ENCODE results near the gene DNAH9.

The DNAH9 gene, protein sequence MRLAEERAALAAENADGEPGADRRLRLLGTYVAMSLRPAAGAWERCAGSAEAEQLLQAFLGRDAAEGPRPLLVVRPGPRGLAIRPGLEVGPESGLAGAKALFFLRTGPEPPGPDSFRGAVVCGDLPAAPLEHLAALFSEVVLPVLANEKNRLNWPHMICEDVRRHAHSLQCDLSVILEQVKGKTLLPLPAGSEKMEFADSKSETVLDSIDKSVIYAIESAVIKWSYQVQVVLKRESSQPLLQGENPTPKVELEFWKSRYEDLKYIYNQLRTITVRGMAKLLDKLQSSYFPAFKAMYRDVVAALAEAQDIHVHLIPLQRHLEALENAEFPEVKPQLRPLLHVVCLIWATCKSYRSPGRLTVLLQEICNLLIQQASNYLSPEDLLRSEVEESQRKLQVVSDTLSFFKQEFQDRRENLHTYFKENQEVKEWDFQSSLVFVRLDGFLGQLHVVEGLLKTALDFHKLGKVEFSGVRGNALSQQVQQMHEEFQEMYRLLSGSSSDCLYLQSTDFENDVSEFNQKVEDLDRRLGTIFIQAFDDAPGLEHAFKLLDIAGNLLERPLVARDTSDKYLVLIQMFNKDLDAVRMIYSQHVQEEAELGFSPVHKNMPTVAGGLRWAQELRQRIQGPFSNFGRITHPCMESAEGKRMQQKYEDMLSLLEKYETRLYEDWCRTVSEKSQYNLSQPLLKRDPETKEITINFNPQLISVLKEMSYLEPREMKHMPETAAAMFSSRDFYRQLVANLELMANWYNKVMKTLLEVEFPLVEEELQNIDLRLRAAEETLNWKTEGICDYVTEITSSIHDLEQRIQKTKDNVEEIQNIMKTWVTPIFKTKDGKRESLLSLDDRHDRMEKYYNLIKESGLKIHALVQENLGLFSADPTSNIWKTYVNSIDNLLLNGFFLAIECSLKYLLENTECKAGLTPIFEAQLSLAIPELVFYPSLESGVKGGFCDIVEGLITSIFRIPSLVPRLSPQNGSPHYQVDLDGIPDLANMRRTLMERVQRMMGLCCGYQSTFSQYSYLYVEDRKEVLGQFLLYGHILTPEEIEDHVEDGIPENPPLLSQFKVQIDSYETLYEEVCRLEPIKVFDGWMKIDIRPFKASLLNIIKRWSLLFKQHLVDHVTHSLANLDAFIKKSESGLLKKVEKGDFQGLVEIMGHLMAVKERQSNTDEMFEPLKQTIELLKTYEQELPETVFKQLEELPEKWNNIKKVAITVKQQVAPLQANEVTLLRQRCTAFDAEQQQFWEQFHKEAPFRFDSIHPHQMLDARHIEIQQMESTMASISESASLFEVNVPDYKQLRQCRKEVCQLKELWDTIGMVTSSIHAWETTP (N-terminal part only)

DNA sequence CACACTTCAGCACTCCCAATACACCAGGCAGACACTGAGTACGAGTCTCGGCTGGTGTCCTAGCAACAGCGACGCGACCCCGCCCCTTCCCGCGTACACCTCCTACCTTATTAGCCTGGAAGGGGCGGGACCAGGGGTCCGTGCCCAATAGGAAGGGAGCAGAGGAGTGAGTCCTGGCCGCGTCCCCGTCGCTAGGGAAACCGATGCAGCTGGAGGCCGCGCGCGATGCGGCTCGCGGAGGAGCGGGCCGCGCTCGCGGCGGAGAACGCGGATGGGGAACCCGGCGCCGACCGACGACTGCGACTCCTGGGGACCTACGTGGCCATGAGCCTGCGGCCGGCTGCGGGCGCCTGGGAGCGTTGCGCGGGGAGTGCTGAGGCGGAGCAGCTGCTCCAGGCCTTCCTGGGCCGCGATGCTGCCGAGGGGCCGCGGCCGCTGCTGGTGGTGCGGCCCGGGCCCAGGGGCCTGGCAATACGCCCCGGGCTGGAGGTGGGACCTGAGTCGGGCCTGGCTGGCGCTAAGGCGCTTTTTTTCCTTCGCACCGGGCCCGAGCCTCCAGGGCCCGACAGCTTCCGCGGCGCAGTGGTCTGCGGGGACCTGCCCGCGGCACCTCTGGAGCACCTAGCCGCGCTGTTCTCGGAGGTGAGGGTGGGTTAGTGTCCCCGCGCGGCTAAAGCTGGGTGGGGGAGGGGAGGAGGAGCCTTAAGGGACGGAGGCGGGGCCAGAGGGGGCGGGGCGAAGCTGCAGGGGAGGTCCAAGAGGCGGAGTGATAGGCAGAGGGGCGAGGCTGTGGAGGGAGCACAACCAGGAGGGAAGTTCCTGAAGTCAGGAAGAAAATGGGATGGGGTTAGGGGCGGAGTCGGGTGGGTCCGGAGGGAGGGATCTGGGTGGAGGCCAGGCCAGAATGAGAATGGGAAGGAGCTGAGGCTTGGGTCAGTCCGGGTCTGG is at the start of gene DNAH9:
Gene DNAH9 (plus strand): TSS at position 197 of the 948 bp plus-strand sequence. CDS start 29 bp downstream, at position 226.
- FAIRE-seq (no peak), DNase-seq (ENCODE audit: insufficient read length, low spot score) (no peak)
- no peak for TF ChIP-seq POLR2A (IDR thresholded peaks at IDR 0.05; ENCODE audit: low read depth, low read length)

DNA sequence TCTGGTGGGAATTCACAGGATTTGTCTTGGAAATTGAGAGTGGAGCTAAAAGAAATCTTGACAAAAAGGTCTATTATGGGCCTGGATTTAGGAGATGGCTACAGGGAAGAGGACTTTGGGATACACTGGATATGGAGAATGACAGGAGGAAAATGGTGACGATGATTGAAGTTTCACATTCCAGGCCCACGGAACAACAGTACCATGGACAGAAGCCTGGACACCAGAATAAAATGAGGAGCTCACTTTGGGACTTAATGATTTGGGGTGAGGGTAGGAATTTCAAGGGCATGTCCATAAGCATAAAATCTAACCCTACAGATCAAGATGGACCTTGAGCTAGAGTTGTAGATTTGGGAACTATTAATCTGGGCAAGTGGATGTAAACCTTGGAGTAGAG is 47.8 kb upstream of the DNAH9 start:
- no peak for FAIRE-seq
- TF ChIP-seq POLR2A (IDR thresholded peaks at IDR 0.05; ENCODE audit: low read depth, low read length), result no peak
- DNase-seq (ENCODE audit: insufficient read length, low spot score), result no peak

DNA sequence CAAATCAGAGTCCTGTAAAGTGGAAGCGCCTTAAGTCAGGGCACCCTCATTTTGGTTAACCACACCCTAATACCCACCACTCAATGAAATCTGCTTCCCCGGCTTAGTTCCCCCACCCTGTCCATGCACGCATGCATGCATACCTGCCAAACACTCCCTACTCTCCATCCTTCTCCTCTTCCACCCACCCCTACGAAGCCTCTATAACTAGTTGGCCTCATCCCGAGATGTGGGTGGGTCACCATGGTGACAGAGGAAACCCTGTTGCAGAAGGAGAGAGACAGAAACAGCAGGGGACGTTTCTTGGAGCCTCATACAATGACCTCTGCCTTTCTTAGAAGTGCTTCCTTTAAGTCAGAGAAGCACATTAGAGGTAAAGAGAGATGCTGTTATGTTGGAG is 46.8 kb upstream of the DNAH9 start:
- DNase-seq (ENCODE audit: insufficient read length, low spot score) (no peak), FAIRE-seq (no peak)
- TF ChIP-seq POLR2A (IDR thresholded peaks at IDR 0.05; ENCODE audit: low read depth, low read length), result no peak

DNA sequence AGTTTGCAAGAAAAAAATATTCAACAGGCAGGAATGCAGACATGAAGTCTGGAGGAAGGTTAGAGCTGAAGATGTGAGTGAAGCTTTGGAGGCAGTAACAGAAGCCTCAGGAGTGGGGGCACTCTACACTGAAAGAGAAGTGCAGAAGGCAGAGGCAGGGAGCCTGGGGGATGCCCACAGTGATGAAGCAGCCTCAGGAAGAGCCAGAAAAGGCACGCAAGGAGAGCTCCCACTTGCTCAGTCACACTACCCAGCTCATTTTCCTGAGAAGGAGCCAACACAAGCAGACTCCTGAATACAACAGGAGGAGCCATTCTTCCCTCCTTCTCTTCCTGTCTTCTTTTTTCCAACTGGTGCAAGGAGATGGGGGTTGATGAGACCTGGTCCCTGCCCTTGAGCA is 45.1 kb upstream of the DNAH9 start:
- FAIRE-seq, result no peak
- TF ChIP-seq POLR2A (IDR thresholded peaks at IDR 0.05; ENCODE audit: low read depth, low read length), result no peak

DNA sequence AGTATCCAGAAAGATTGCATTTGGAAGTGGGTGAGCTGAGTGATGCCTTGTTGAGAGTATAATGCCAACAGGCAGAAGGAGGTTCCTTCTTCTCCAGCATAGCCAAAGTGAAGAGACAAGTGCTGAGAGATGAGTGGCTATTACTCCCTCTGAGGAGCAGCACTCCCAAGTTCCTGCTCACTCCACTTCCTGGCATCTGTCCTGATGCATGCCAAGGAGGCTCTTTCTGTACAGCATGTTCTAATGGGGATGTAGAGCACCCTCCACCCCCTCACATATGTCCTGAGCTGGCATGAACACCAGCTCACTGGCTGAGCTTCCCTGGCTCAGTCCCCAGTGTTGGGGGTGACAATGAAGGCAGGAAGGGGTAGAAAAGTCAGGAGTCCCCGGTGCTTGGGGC is 44.2 kb upstream of the DNAH9 start:
- no peak for FAIRE-seq
- no peak for DNase-seq (ENCODE audit: insufficient read length, low spot score)
- no peak for TF ChIP-seq POLR2A (IDR thresholded peaks at IDR 0.05; ENCODE audit: low read depth, low read length)

More for the DNA sequence above, 45.1 kb upstream of the DNAH9 start:
- no peak for DNase-seq (ENCODE audit: insufficient read length, low spot score)

DNA sequence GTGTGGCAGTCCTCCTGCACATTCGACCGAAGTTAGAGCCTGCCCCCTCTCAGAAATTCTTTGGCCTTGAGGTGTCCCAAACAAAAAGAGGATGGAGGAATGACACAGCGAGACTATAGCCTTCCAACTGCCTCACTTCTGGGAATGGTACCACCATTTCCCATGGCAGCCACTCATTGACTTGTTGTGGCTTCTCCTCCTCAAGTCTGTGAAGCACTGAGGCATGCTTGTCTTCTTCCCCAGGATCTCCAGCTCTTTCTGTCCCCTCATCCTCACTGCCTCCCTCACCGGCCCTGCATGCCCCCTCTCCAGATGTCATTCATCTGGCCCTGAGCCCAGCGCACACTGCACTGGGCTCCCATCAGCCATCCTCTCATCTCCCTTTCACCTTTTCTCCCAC is 43.7 kb upstream of the DNAH9 start:
- FAIRE-seq (no peak), DNase-seq (ENCODE audit: insufficient read length, low spot score) (no peak)
- TF ChIP-seq POLR2A (IDR thresholded peaks at IDR 0.05; ENCODE audit: low read depth, low read length), result no peak

DNA sequence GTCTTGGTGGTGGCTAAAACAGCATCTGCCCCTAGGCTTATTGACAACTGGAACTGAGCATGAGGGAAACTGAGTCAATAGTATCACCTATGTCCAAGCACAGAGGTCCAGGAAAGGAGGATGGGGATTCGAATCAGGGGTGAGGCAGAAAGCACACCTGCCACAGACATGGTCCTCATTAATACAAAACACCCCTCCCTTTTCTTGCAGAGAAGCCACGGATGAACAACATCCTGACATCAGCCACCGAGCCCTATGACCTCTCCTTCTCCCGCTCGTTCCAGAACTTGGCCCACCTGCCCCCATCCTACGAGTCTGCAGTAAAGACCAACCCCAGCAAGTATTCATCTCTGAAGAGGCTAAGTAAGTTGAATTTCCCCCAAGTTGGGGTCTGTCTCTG is 42.7 kb upstream of the DNAH9 start:
- DNase-seq (ENCODE audit: insufficient read length, low spot score), result no peak
- no peak for TF ChIP-seq POLR2A (IDR thresholded peaks at IDR 0.05; ENCODE audit: low read depth, low read length)
- FAIRE-seq, result no peak

DNA sequence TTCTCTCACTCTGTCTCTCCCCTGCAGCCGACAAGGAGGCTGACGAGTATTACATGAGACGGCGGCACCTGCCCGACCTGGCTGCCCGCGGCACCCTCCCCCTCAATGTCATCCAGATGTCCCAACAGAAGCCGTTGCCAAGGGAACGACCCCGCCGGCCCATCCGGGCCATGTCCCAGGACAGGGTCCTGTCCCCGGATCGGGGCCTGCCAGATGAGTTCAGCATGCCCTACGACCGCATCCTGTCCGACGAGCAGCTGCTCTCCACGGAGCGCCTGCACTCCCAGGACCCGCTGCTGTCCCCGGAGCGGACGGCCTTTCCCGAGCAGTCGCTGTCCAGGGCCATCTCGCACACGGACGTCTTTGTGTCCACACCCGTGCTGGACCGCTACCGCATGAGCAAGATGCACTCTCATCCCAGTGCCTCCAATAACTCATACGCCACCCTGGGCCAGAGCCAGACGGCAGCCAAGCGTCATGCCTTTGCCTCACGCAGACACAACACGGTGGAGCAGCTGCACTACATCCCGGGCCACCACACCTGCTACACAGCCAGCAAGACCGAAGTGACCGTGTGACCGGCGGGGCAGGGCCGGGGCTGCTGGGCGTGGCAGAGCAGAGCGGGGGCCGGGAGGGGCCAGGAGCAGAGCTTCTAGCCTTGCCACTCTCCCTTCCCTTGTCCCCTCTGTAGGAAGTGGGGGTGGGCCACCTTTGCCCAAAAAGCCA is 40.4 kb upstream of the DNAH9 start:
- FAIRE-seq (no peak), DNase-seq (ENCODE audit: insufficient read length, low spot score) (no peak)
- no peak for TF ChIP-seq POLR2A (IDR thresholded peaks at IDR 0.05; ENCODE audit: low read depth, low read length)

DNA sequence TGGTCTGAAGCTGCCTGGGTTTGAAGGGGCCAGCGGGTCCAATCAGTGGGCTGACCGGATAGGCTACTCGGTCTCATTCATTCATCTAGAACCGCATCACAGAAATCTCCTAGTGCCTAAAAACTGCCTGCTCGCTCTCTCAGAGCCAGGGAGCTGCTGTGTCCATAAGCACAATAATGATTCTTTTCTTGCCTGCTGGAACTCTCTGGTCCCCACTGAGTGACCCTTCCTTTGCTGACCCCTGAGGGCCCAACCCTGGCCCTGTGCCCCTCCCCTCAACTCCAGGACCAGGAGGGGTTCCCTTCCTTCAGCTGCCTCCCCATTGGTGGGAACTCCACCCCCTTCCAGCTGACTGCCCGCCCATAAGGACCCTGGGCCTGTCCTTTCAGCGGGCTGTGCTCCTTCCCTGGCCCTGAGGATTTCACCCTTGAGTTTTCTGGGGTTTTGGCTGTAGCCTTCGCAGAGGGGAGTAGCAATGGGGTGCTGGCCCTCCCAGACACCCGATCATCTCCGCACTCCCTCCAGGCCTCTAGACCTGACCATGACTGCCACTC is 39.5 kb upstream of the DNAH9 start:
- no peak for FAIRE-seq
- TF ChIP-seq POLR2A (IDR thresholded peaks at IDR 0.05; ENCODE audit: low read depth, low read length), result no peak
- DNase-seq (ENCODE audit: insufficient read length, low spot score), result no peak

DNA sequence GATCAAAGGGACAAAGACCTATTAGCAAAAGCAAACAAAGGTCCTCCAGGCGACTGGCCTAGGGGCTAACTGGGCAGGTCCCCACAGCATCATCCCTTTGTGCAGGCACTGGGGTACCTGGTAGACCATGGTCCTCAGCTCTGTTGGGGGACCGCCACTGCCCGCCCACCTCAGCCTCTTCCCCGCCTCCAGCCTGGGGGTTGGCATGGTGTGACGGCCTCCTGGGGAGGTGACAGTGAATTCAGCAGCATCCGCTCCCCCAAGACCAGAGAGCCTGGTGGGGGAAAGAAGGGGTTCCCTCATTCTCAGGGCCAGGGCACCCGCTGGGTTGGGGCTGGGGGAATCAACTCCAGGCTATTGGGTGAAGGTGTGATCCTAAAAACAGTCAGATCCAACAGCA is 38.7 kb upstream of the DNAH9 start:
- no peak for TF ChIP-seq POLR2A (IDR thresholded peaks at IDR 0.05; ENCODE audit: low read depth, low read length)
- FAIRE-seq (no peak), DNase-seq (ENCODE audit: insufficient read length, low spot score) (no peak)

DNA sequence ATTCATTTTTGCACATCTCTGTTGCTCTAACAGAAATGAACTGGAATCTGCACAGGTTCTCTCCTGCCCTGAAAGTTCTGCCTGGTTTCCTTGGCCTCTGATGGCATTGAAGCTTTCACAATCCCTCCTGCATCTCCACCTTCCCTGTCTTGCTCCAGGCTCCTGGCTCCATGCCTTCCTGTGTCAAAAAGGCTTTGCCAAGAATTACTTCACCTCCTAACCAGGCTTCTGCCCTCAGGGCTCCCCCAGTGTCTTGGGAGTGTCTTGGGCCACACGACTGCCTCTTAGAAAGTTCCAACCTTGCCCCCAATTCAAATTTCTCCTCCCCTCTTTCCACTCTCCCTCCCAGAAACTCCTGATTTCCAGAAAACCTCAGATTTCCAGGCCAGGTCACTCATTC is 37.0 kb upstream of the DNAH9 start:
- DNase-seq (ENCODE audit: insufficient read length, low spot score) (no peak), FAIRE-seq (no peak)
- no peak for TF ChIP-seq POLR2A (IDR thresholded peaks at IDR 0.05; ENCODE audit: low read depth, low read length)

DNA sequence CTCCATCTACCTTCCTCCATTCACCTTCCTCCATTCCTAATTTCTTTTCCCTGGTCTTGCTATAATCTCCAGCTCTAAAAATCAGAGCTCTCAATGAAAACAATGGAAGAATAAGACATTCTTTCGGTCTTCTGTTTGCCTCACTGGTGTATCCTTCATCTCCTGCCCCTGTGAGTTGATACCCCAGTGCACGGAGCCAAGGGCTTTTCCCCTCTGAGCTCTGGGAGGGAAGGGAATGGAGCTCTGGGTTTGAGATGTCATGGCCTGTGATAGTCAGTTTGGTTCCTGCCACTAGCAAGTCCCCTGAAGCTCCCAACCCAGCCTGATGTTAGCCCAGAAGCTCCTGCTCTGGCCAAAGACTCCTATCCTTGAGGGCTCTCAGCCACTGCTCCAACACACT is 36.6 kb upstream of the DNAH9 start:
- no peak for TF ChIP-seq POLR2A (IDR thresholded peaks at IDR 0.05; ENCODE audit: low read depth, low read length)
- FAIRE-seq, result no peak
- no peak for DNase-seq (ENCODE audit: insufficient read length, low spot score)

All from H54 (cell line).